ENCODE data around the gene ARMC5.

GRCh38 chr16:31412750-31413149 lies 46.6 kb upstream of the ARMC5 start:
- TF ChIP-seq CTCF (IDR thresholded peaks at IDR 0.05) (no peak), POLR2A (IDR thresholded peaks at IDR 0.05) (no peak), EP300 (IDR thresholded peaks at IDR 0.05) (no peak), POLR2AphosphoS5 (IDR thresholded peaks at IDR 0.05) (no peak)
